ENCODE data around the gene FNDC3B. TPM values are rescaled to one million over a fixed set of nuclear protein-coding genes. Genes with fewer than 3 reads are reported as not detected.

FNDC3B gene
- total and polyA plus RNA-seq, 2 donors from 2014 or later: 11.8 to 185 TPM

GRCh38 chr3:172099495-172099808, 60.1 kb downstream of the FNDC3B start:
- intact Hi-C loops (cut with DNase I): no loop called here
- Histone ChIP-seq H3K27ac (ENCODE audit: low read depth in 2 of 2, low read length in 2 of 2) (no peak overlapping the region), H3K27me3 (ENCODE audit: control insufficient read depth, insufficient read depth, low read length) (no peaks in the 10 kb centered on the region), H3K36me3 (ENCODE audit: control insufficient read depth in 2 of 3, insufficient read depth in 3 of 3, low read length in 3 of 3) (no peaks in the 10 kb centered on the region), H3K9ac (ENCODE audit: low read length in 3 of 3) (no peak overlapping the region), H3K4me3 (ENCODE audit: low read length in 3 of 3) (no peak overlapping the region), H3K4me1 (ENCODE audit: control insufficient read depth in 2 of 3, insufficient read depth in 2 of 3, low read depth in 1 of 3, low read length in 3 of 3) (peaks cover 0 to 34% (median 15%) of the 10 kb centered on the region in 3 donors), H3K9me3 (ENCODE audit: control insufficient read depth in 2 of 3, insufficient read depth in 1 of 3, low read length in 3 of 3) (no peaks in the 10 kb centered on the region)
- no peak for FAIRE-seq
- no peak for TF ChIP-seq CTCF (IDR thresholded peaks at IDR 0.05; ENCODE audit: borderline replicate concordance, extremely low read depth, insufficient read depth)
- no peak for DNase-seq

DNA sequence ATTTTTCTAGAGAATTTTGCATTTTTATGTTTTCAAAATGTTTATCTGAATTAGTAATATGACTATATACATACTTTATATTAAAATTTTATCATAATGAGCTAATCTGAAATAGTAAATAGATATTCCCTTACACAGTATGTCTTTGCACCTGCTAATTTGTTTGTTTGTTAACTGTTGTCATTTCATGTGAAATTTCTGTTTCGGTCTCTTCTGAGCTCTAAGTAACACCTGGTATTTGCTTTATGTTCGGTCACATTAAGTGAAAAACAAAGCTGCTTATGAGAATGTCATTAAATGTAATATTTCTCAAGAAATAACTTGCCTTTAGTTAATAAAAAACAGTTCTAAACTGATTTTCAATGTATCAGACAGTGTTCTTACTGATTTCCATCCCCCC, 61.1 kb downstream of the FNDC3B start:
- intact Hi-C loops (cut with DNase I): no loop called here
- no peak for DNase-seq
- H3K4me3 ChIP-seq (ENCODE audit: low read length in 3 of 3): no peak overlapping the region
- H3K4me1 ChIP-seq (ENCODE audit: control insufficient read depth in 2 of 3, insufficient read depth in 2 of 3, low read depth in 1 of 3, low read length in 3 of 3): peaks cover 0 to 34% (median 17%) of the 10 kb centered on the region in 3 donors
- FAIRE-seq: no peak
- no peak overlapping the region for H3K27ac ChIP-seq (ENCODE audit: low read depth in 2 of 2, low read length in 2 of 2)
- H3K36me3 ChIP-seq (ENCODE audit: control insufficient read depth in 2 of 3, insufficient read depth in 3 of 3, low read length in 3 of 3): no peaks in the 10 kb centered on the region
- no peaks in the 10 kb centered on the region for H3K27me3 ChIP-seq (ENCODE audit: control insufficient read depth, insufficient read depth, low read length)
- no peak overlapping the region for H3K9ac ChIP-seq (ENCODE audit: low read length in 3 of 3)
- H3K9me3 ChIP-seq (ENCODE audit: control insufficient read depth in 2 of 3, insufficient read depth in 1 of 3, low read length in 3 of 3): no peaks in the 10 kb centered on the region
- no peak for TF ChIP-seq CTCF (IDR thresholded peaks at IDR 0.05; ENCODE audit: borderline replicate concordance, extremely low read depth, insufficient read depth)

GRCh38 chr3:172101107-172101506, 61.7 kb downstream of the FNDC3B start:
- Histone ChIP-seq H3K4me1 (ENCODE audit: control insufficient read depth in 2 of 3, insufficient read depth in 2 of 3, low read depth in 1 of 3, low read length in 3 of 3) (peaks cover 0 to 32% (median 17%) of the 10 kb centered on the region in 3 donors), H3K9me3 (ENCODE audit: control insufficient read depth in 2 of 3, insufficient read depth in 1 of 3, low read length in 3 of 3) (no peaks in the 10 kb centered on the region), H3K4me3 (ENCODE audit: low read length in 3 of 3) (no peak overlapping the region), H3K27me3 (ENCODE audit: control insufficient read depth, insufficient read depth, low read length) (no peaks in the 10 kb centered on the region), H3K36me3 (ENCODE audit: control insufficient read depth in 2 of 3, insufficient read depth in 3 of 3, low read length in 3 of 3) (no peaks in the 10 kb centered on the region), H3K27ac (ENCODE audit: low read depth in 2 of 2, low read length in 2 of 2) (no peak overlapping the region), H3K9ac (ENCODE audit: low read length in 3 of 3) (no peak overlapping the region)
- DNase-seq: no peak
- FAIRE-seq: no peak
- intact Hi-C loops (cut with DNase I): no loop called here
- TF ChIP-seq CTCF (IDR thresholded peaks at IDR 0.05; ENCODE audit: borderline replicate concordance, extremely low read depth, insufficient read depth): no peak
